GM23338 (cell line): ENCODE data around the gene UGCG. TPM values are rescaled to one million over a fixed set of nuclear protein-coding genes. Genes with fewer than 3 reads are reported as not detected.

Experiments used
- ATAC-seq: fragments of 200-7000 bp; cut with Tn5 transposase; 3 replicates; pipeline ENCODE4 v1.9.1; 2020
- DNase-seq: peaks from one replicate; pipeline ENCODE4 v3.0.0-alpha.2; 2015; ENCODE audit warnings: low spot score
- H2AFZ ChIP-seq: fragments of 200-600 bp; sonication (generic); 2 replicates; pipeline ENCODE4 v1.8.0; 2016; ENCODE audit warnings: antibody characterized with exemption, mild to moderate bottlenecking, moderate library complexity
- H3F3A ChIP-seq: fragments of 200-600 bp; sonication (generic); replicated peaks from 2 replicates; pipeline ENCODE4 v1.8.0; 2017; ENCODE audit warnings: antibody characterized with exemption, mixed run types, low read depth
- H3K27ac ChIP-seq: fragments of 200-600 bp; sonication (generic); 2 replicates; pipeline ENCODE4 v1.6.1; 2016; ENCODE audit warnings: low read depth
- H3K27me3 ChIP-seq: fragments of 200-600 bp; sonication (generic); 2 replicates; pipeline ENCODE4 v1.8.0; 2016; ENCODE audit warnings: mild to moderate bottlenecking, mixed run types, moderate library complexity; ENCODE audit not compliant: insufficient read depth
- H3K36me3 ChIP-seq: fragments of 200-600 bp; sonication (generic); 2 replicates; pipeline ENCODE4 v1.8.0; 2016; ENCODE audit warnings: mild to moderate bottlenecking; ENCODE audit not compliant: insufficient read depth
- H3K4me1 ChIP-seq: fragments of 200-600 bp; sonication (generic); 2 replicates; pipeline ENCODE4 v1.8.0; 2016; ENCODE audit warnings: mild to moderate bottlenecking, moderate library complexity; ENCODE audit not compliant: insufficient read depth
- H3K4me2 ChIP-seq: fragments of 200-600 bp; sonication (generic); 2 replicates; pipeline ENCODE4 v1.7.1; 2017; ENCODE audit warnings: mixed run types
- H3K4me3 ChIP-seq: fragments of 200-600 bp; sonication (generic); 2 replicates; pipeline ENCODE4 v1.6.1; 2016; ENCODE audit warnings: mixed run types
- H3K79me2 ChIP-seq: fragments of 200-600 bp; sonication (generic); replicated peaks from 2 replicates; pipeline ENCODE4 v1.8.0; 2017; ENCODE audit warnings: mild to moderate bottlenecking; ENCODE audit not compliant: insufficient read depth
- H3K9me2 ChIP-seq: fragments of 200-600 bp; sonication (generic); 2 replicates; pipeline ENCODE4 v1.8.0; 2017; ENCODE audit not compliant: insufficient read depth
- H4K20me1 ChIP-seq: fragments of 200-600 bp; sonication (generic); replicated peaks from 2 replicates; pipeline ENCODE4 v1.8.0; 2017; ENCODE audit warnings: mild to moderate bottlenecking; ENCODE audit not compliant: insufficient read depth
- H3K27ac Mint-ChIP-seq: 2 replicates; pipeline ENCODE4 v1.8.0; 2020; ENCODE audit warnings: inconsistent platforms, mild to moderate bottlenecking, moderate library complexity, mixed read lengths
- H3K27me3 Mint-ChIP-seq: 3 replicates; pipeline ENCODE4 v1.8.0; 2022; ENCODE audit warnings: low read depth, mild to moderate bottlenecking, moderate library complexity, mixed read lengths, inconsistent platforms; ENCODE audit not compliant: insufficient read depth, poor library complexity
- H3K36me3 Mint-ChIP-seq: 3 replicates; pipeline ENCODE4 v1.8.0; 2021; ENCODE audit warnings: low read depth, mild to moderate bottlenecking, inconsistent platforms, moderate library complexity, mixed read lengths
- H3K4me1 Mint-ChIP-seq: 3 replicates; pipeline ENCODE4 v1.8.0; 2020; ENCODE audit warnings: mild to moderate bottlenecking, inconsistent platforms, mixed read lengths
- H3K4me3 Mint-ChIP-seq: 3 replicates; pipeline ENCODE4 v1.8.0; 2021; ENCODE audit warnings: moderate library complexity, mild to moderate bottlenecking, inconsistent platforms, mixed read lengths
- H3K9me3 Mint-ChIP-seq: 3 replicates; pipeline ENCODE4 v1.8.0; 2020; ENCODE audit warnings: moderate library complexity, mild to moderate bottlenecking, inconsistent platforms, mixed read lengths
- EZH2phosphoT487 ChIP-seq: fragments of 200-600 bp; sonication (generic); IDR thresholded peaks from one replicate; pipeline ENCODE4 v1.8.1; 2018; ENCODE audit warnings: antibody characterized with exemption; ENCODE audit not compliant: unreplicated experiment
- ZNF331 ChIP-seq: fragments of 250-450 bp; sonication (Bioruptor Pico); IDR thresholded peaks from 2 replicates; pipeline ENCODE4 v1.5.0; 2020; ENCODE audit warnings: low read depth, mild to moderate bottlenecking, moderate library complexity
- polyA plus RNA-seq: library from polyadenylated mRNA; unstranded; fragments of >200 nt; fragmentation: Nextera tagmentation; extraction: Ambion mirVana; gene quantifications from 2 replicates; pipeline ENCODE4 v1.2.1, GENCODE V29; 2016
- total RNA-seq: library from RNA; depleted of rRNA; stranded (reverse); fragments of >200 nt; shearing (Covaris generic); gene quantifications from 2 replicates; pipeline ENCODE4 v1.2.3, GENCODE V29; 2014
- TF ChIP-seq, protein P1 (sequence below): fragments of 250-450 bp; sonication (Bioruptor Pico); IDR thresholded peaks from 2 replicates; pipeline ENCODE4 v1.5.0; 2020; ENCODE audit warnings: mild to moderate bottlenecking, moderate library complexity
- TF ChIP-seq, protein P2 (sequence below): IDR thresholded peaks from one replicate; pipeline ENCODE4 v1.6.1; 2018; ENCODE audit warnings: antibody characterized with exemption; ENCODE audit not compliant: unreplicated experiment

The UGCG gene
- total and polyA plus RNA-seq, 2 experiments from 2014 or later: 30.4 to 44.9 TPM

DNA sequence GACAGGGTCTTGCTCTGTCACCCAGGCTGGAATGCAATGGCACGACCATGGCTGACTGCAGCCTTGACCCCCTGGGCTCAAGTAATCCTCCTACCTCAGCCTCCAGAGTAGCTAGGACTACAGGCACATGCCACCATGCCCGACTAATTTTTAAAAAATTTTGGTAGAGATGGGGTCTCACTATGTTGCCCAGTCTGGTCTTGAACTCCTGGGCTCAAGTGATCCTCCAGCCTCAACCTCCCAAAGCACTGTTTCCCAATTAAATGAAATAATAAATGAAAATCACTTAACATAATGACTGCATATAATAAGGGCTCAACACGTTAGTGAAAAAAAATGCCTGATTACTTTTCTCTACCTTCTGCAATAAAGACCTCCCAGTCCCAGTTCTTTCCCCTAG is 71.0 kb downstream of the UGCG start (continued):
- TF ChIP-seq, protein P1, sequence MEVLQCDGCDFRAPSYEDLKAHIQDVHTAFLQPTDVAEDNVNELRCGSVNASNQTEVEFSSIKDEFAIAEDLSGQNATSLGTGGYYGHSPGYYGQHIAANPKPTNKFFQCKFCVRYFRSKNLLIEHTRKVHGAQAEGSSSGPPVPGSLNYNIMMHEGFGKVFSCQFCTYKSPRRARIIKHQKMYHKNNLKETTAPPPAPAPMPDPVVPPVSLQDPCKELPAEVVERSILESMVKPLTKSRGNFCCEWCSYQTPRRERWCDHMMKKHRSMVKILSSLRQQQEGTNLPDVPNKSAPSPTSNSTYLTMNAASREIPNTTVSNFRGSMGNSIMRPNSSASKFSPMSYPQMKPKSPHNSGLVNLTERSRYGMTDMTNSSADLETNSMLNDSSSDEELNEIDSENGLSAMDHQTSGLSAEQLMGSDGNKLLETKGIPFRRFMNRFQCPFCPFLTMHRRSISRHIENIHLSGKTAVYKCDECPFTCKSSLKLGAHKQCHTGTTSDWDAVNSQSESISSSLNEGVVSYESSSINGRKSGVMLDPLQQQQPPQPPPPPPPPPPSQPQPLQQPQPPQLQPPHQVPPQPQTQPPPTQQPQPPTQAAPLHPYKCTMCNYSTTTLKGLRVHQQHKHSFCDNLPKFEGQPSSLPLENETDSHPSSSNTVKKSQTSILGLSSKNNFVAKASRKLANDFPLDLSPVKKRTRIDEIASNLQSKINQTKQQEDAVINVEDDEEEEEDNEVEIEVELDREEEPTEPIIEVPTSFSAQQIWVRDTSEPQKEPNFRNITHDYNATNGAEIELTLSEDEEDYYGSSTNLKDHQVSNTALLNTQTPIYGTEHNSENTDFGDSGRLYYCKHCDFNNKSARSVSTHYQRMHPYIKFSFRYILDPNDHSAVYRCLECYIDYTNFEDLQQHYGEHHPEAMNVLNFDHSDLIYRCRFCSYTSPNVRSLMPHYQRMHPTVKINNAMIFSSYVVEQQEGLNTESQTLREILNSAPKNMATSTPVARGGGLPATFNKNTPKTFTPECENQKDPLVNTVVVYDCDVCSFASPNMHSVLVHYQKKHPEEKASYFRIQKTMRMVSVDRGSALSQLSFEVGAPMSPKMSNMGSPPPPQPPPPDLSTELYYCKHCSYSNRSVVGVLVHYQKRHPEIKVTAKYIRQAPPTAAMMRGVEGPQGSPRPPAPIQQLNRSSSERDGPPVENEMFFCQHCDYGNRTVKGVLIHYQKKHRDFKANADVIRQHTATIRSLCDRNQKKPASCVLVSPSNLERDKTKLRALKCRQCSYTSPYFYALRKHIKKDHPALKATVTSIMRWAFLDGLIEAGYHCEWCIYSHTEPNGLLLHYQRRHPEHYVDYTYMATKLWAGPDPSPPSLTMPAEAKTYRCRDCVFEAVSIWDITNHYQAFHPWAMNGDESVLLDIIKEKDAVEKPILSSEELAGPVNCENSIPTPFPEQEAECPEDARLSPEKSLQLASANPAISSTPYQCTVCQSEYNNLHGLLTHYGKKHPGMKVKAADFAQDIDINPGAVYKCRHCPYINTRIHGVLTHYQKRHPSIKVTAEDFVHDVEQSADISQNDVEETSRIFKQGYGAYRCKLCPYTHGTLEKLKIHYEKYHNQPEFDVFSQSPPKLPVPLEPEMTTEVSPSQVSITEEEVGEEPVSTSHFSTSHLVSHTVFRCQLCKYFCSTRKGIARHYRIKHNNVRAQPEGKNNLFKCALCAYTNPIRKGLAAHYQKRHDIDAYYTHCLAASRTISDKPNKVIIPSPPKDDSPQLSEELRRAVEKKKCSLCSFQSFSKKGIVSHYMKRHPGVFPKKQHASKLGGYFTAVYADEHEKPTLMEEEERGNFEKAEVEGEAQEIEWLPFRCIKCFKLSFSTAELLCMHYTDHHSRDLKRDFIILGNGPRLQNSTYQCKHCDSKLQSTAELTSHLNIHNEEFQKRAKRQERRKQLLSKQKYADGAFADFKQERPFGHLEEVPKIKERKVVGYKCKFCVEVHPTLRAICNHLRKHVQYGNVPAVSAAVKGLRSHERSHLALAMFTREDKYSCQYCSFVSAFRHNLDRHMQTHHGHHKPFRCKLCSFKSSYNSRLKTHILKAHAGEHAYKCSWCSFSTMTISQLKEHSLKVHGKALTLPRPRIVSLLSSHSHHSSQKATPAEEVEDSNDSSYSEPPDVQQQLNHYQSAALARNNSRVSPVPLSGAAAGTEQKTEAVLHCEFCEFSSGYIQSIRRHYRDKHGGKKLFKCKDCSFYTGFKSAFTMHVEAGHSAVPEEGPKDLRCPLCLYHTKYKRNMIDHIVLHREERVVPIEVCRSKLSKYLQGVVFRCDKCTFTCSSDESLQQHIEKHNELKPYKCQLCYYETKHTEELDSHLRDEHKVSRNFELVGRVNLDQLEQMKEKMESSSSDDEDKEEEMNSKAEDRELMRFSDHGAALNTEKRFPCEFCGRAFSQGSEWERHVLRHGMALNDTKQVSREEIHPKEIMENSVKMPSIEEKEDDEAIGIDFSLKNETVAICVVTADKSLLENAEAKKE (CRISPR knock-in tag): no peak

DNA sequence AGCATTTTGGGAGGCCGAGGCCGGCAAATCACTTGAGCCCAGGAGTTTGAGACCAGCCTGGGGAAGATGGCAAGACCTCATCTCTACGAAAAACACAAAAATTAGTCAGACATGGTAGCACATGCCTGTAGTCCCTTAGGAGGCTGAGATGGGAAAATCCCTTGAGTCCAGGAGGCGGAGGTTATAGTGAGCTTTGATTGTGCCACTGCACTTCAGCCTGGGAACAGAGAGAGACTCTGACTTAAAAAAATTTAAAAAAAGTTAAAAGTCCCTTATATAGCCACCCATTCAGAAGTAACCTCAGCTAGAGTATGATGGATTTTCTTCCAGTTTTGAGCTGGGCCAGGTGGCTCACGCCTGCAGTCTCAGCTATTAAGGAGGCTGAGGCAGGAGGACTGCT is 72.4 kb downstream of the UGCG start:
- no peak for ATAC-seq
- no peaks in the 10 kb centered on the region for H4K20me1 ChIP-seq
- H3K9me3 Mint-ChIP-seq: no peaks in the 10 kb centered on the region
- 0 out of 2 replicates have a peak, but pooled peaks cover 1% of the 10 kb centered on the region for H3K4me1 ChIP-seq
- no peaks in the 10 kb centered on the region for H3K9me2 ChIP-seq
- H3K27ac Mint-ChIP-seq: no peak overlapping the region
- H3K4me3 Mint-ChIP-seq: no peak overlapping the region
- no peak overlapping the region for H3K4me3 ChIP-seq
- H3K36me3 Mint-ChIP-seq: no peaks in the 10 kb centered on the region
- no peak for DNase-seq
- H3K27me3 ChIP-seq: no peaks in the 10 kb centered on the region
- H3K4me1 Mint-ChIP-seq: peaks cover 2% of the 10 kb centered on the region; the same call in 1 of the 3 replicates
- no peak overlapping the region for H3K4me2 ChIP-seq
- H3K27ac ChIP-seq: no peak overlapping the region
- no peaks in the 10 kb centered on the region for H3K36me3 ChIP-seq
- no peak overlapping the region for H2AFZ ChIP-seq
- no peaks in the 10 kb centered on the region for H3K27me3 Mint-ChIP-seq
- H3F3A ChIP-seq: no peaks in the 10 kb centered on the region
- H3K79me2 ChIP-seq: no peaks in the 10 kb centered on the region
- TF ChIP-seq ZNF331 (no peak), EZH2phosphoT487 (no peak)
- TF ChIP-seq, protein P2, sequence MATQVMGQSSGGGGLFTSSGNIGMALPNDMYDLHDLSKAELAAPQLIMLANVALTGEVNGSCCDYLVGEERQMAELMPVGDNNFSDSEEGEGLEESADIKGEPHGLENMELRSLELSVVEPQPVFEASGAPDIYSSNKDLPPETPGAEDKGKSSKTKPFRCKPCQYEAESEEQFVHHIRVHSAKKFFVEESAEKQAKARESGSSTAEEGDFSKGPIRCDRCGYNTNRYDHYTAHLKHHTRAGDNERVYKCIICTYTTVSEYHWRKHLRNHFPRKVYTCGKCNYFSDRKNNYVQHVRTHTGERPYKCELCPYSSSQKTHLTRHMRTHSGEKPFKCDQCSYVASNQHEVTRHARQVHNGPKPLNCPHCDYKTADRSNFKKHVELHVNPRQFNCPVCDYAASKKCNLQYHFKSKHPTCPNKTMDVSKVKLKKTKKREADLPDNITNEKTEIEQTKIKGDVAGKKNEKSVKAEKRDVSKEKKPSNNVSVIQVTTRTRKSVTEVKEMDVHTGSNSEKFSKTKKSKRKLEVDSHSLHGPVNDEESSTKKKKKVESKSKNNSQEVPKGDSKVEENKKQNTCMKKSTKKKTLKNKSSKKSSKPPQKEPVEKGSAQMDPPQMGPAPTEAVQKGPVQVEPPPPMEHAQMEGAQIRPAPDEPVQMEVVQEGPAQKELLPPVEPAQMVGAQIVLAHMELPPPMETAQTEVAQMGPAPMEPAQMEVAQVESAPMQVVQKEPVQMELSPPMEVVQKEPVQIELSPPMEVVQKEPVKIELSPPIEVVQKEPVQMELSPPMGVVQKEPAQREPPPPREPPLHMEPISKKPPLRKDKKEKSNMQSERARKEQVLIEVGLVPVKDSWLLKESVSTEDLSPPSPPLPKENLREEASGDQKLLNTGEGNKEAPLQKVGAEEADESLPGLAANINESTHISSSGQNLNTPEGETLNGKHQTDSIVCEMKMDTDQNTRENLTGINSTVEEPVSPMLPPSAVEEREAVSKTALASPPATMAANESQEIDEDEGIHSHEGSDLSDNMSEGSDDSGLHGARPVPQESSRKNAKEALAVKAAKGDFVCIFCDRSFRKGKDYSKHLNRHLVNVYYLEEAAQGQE: no peak
- TF ChIP-seq, protein P1 (CRISPR knock-in tag): no peak
